AG09319 (cell line): ENCODE measurements around the gene CACNA2D1.

Experiments used
- DNase-seq: peaks from one replicate; pipeline ENCODE4 v3.0.0-alpha.2; 2010; ENCODE audit warnings: low read depth; ENCODE audit errors: extremely low read depth
- TF ChIP-seq, protein P1 (sequence below): IDR thresholded peaks from 2 replicates; pipeline ENCODE4 v1.5.1; 2011; ENCODE audit warnings: low read depth, mild to moderate bottlenecking, inconsistent platforms, low read length, moderate library complexity

CACNA2D1 gene

DNA sequence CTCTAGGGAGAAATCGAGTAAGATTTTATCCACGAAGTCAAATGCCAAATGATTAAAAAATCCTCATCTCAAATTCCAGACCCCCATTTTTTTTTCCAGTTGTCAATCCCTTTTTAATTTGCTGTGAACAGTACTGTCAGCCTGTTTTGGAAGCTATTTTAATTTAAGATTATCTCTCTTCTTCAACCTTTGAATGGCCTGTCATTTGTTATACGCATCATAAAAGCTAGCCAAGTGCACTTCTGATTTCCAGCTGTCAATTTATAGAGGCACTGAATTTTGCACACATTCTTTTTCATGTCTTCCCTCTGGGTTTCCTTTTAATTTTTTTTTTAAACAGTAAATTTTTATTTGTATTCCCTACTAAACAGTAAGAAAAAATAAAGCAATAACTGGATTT is 337.4 kb downstream of the CACNA2D1 start:
- TF ChIP-seq, protein P1, sequence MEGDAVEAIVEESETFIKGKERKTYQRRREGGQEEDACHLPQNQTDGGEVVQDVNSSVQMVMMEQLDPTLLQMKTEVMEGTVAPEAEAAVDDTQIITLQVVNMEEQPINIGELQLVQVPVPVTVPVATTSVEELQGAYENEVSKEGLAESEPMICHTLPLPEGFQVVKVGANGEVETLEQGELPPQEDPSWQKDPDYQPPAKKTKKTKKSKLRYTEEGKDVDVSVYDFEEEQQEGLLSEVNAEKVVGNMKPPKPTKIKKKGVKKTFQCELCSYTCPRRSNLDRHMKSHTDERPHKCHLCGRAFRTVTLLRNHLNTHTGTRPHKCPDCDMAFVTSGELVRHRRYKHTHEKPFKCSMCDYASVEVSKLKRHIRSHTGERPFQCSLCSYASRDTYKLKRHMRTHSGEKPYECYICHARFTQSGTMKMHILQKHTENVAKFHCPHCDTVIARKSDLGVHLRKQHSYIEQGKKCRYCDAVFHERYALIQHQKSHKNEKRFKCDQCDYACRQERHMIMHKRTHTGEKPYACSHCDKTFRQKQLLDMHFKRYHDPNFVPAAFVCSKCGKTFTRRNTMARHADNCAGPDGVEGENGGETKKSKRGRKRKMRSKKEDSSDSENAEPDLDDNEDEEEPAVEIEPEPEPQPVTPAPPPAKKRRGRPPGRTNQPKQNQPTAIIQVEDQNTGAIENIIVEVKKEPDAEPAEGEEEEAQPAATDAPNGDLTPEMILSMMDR = no peak
- no peak for DNase-seq

DNA sequence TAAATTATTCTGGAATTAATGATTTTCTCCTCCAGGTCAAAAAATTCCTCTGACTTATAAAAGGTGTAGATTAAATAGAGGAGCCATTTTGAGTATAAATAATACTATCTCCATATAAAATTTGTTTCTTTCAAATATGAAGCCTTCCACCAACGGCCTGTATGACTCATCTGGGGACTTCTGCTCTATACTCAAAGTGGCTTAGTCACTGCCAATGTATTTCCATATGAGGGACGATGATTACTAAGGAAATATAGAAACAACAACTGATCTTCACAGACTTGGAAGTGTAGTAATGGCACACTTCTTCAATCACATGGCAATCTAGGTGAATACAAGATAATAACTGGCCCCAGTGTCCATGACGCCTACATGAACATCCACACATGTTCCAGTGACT is 338.1 kb downstream of the CACNA2D1 start:
- DNase-seq = no peak

DNA sequence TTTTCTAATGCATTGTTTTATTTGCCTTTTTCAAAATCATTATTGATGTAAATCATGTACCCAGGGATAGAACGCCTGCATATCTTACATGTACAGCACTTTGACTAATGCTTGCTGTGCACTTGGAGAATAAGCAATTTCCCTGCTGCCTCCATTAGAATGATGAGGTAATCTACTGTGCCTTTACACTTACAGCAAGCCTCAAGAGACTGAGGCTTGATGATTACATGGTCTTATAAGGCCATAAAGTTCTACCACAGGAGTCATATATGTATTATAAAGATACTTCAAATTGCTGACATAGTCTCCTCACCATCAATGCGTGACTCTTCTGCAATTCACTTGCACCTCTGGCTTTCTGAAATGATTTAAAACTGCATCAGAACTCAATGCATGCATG is 345.2 kb downstream of the CACNA2D1 start:
- TF ChIP-seq, protein P1 = no peak

More for the DNA sequence above, 338.1 kb downstream of the CACNA2D1 start:
- TF ChIP-seq, protein P1 = no peak

DNA sequence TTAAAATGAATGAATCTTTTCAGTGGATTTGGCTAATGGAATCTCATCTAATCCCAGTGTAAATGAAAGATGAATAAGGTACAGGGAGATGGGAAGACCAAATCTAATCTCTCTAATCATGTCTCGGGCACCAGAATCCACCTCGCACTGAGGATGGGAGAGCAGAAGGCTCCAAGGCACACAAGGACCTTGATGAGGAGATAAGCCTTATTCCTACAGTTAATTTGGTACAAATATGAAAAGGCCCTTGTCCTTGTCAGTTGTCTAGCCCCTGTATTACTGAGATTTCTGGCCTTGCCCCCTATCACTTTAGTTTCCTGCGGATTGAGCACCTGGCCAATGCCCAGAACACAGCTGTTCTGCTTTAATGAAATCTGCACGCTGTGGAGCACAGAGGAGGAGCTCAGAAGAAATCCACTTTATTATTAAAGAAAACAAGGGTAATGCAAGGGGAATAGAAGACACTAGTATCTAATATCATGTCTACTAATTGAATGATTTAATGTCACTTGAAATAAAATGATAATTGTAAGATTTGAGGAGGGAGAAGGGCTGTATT is 352.4 kb downstream of the CACNA2D1 start:
- DNase-seq = no peak
- TF ChIP-seq, protein P1 = no peak

More for the DNA sequence above, 345.2 kb downstream of the CACNA2D1 start:
- no peak for DNase-seq

DNA sequence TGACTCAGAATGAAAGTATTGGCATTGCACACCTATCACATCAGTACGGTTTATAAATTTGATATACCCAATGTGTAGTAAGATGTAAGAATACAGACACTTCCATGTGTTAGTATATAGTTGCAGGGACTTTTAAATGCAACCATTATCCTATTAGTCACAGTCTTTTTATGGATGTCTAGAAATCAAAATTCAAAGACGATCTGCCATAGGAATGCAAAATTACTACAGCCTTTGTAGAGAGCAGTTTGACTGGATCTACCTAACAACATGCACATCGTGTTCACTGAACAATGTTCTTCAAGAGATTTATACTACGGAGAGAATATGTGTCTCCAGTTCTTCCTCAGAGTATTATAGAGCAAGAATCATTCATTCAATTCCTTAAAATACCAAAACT is 356.5 kb downstream of the CACNA2D1 start:
- TF ChIP-seq, protein P1 = no peak
- no peak for DNase-seq

GRCh38 chr7:82085116-82085515 is 358.5 kb downstream of the CACNA2D1 start:
- DNase-seq = no peak
- TF ChIP-seq, protein P1 = no peak

DNA sequence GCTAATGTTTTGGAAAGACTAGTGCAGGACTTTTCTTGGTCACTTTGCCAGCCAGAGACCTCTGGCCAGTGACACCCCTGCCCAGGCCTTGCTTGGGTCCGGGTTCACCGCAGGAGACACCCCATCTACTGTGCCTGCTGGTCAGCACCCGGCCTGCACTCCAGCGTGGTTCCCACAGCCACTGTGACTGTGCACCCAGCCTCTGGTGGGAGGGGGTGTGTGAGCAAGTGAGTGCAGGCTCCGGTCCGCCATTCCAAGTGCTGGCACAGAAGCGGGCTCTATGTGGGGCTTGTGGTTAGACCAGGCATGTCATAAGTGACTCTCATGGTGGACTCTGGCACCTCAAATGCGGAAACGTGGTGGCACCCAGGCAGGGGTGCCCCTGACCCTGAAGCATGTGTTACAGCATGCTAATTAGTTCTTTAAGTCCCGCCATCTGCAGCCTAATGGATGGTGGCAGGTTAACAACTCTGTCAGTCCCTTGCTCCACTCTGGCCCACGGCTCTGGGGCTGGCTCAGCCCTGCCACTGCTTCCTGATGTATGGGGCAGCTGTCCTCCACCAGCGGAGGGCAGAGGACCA is 361.8 kb downstream of the CACNA2D1 start:
- TF ChIP-seq, protein P1 = no peak
- DNase-seq = no peak
